ENCODE data around the gene PRRC1. TPM values are rescaled to one million over a fixed set of nuclear protein-coding genes. Genes with fewer than 3 reads are reported as not detected.

Gene PRRC1
- total RNA-seq, 4 donors from 2014 or later = 19.4 to 53.5 (median 43.8) TPM

DNA sequence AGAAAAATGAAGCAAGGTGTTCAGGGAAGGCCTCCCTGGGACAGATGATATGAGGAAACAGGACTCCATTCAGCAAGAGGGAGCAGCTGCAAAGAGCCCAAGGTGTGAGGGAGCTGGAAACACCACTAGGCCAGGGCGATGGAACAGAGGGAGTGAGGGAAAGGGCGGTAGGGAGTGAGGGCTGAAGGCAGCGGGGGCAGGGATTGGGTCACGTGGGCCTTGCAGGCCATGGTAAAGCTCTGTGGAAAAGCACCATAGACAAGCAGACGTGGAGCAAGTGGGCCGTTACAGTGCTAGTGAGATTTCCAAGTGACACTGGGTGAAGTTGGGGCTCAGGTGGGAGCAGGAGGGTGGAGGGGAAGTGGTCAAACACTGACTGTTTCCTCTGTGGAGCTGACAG lies 10.8 kb upstream of the PRRC1 start:
- TF ChIP-seq CTCF (IDR thresholded peaks at IDR 0.05; ENCODE audit: low read depth) = no peak

GRCh38 chr5:127508644-127509373 lies 8.6 kb upstream of the PRRC1 start:
- no peak for TF ChIP-seq CTCF (IDR thresholded peaks at IDR 0.05; ENCODE audit: low read depth)

DNA sequence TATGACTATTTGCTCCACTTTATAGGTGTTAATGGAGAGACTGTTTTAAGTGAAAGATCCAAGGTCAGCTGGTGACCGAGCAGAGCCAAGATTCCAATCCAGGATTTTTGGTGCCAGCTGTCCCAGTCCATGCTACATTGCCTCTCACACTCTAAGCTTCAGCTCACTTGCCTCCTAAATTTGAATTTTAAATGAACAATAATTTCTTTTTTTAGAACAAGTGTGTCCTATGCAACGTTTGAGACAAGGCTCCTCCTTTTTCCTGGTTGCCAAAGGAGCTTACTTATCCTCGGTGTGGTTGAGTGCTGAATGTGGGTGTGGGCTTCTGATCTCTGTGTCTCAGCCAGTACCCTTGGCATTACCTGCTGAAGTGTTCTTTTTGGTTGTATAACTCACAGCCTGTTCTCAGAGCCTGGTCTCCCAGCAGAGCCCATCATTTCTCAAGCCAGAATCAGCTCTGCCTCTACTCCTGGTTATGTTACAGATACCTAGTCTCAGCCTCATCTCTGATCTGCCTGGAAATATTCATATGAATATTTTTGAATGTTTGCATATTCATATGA lies 4.0 kb upstream of the PRRC1 start:
- TF ChIP-seq CTCF (IDR thresholded peaks at IDR 0.05; ENCODE audit: low read depth) = no peak

DNA sequence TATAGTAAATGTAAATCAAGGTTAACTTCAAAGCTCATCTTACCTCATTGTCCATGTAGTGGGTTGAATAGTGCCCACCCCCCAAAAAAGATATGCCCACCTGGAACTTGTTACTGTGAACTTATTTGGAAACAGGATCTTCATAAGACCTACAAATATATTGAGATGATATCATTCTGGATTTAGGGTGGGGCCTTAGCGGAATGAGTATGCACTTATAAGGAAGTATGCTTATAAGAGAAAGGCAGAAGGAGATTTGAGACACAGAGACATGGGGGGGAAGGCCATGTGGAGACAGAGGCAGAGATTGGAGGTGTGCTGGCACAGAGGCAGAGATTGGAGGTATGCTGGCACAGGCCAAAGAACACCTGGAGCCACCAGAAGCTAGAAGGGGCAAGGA lies 2.6 kb upstream of the PRRC1 start:
- no peak for TF ChIP-seq CTCF (IDR thresholded peaks at IDR 0.05; ENCODE audit: low read depth)

DNA sequence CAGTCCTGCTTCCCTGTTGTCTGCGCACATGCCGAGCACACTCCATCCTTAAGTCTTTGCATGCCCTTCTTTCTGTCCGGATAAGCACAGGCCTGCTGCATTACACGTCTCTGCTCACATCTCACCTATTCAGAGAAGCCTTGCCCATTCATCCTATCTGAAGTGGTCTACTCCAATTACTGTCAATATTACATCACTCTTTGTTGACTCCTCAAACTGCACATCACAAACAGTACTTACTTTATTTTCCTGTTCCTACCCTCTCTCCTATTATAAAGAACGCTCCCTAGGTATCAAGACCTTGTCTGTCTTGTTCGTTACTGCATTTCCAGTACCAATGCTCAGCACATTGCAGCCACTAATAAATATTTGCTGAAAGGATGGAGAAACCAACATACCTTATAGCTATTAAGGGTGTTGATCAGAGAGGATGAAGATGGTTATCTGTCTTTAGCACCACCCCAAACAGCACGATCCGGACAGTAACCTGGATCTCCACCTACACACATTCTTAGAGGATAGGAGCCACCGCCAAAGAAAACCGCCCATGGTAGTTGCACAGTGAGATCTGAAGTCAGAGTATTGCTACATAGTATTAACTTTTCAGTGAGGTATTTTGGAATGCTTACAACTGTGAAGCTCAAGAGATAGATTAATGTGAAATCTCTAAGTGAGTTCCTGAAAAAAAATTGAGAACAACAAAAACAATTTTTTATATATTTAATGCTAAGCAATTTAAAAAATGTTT lies 1.6 kb upstream of the PRRC1 start:
- no peak for TF ChIP-seq CTCF (IDR thresholded peaks at IDR 0.05; ENCODE audit: low read depth)

DNA sequence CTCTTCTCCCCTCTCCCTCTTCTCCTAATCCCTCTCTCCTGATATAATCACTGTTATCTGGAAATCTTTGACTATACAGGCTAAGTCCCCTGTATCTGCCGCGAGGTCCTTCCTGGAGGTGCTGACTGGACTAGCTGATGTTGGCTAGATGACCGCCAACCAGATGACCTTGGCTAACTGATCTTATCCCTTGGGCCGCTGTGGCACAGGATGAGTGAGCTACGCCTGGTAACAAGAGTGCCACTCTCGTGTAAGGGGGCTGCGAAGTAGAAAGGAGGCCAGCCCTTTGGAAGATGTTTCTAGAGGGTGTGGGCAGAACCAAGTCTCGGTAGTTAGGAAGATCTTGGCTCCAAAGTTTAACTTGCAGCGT lies 345 bp upstream of the PRRC1 start:
- no peak for TF ChIP-seq CTCF (IDR thresholded peaks at IDR 0.05; ENCODE audit: low read depth)

GRCh38 chr5:127518319-127518621 lies 830 bp downstream of the PRRC1 start:
- no peak for TF ChIP-seq CTCF (IDR thresholded peaks at IDR 0.05; ENCODE audit: low read depth)

All from subcutaneous adipose tissue (tissue), 4 donors.